ENCODE data around the gene SEC14L2. TPM values are rescaled to one million over a fixed set of nuclear protein-coding genes. Genes with fewer than 3 reads are reported as not detected.

The SEC14L2 gene
- total RNA-seq, 1 experiment from 2014 or later = 8.2 TPM

DNA sequence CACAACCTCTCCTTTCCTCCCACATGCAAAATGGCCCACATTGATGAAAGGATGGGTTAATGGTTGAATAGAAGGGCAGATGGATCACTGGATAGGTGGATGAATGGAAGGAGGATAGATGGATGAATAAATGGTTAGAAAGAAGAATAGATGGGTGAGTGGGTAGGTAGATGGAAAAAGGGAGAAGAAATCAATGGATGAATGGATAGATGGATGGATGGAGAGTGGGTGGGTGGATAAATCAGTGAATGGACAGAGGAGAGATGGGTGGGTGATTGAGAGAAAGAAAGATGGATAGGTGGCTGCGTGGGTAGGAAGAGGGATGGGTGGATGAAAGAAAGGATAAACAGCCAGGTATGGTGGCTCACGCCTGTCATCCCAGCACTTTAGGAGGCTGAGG, 73.8 kb downstream of the SEC14L2 start:
- no peak overlapping the region for H3K4me2 ChIP-seq (ENCODE audit: insufficient read depth, insufficient read length, low read length)
- no peak overlapping the region for H3K27ac ChIP-seq (ENCODE audit: insufficient read length, low read depth, low read length)
- H3K9me3 Mint-ChIP-seq = no peaks in the 10 kb centered on the region; a peak in 1 of 5 replicates
- no peak overlapping the region for H3K27ac Mint-ChIP-seq
- H3K14ac ChIP-seq (ENCODE audit: insufficient read depth, low read length) = no peak overlapping the region
- no peak overlapping the region for H2BK20ac ChIP-seq (ENCODE audit: low read depth, low read length, poor library complexity, severe bottlenecking)
- DNase-seq = no peak
- peaks cover 0 to 3% of the 10 kb centered on the region in 2 experiments; a peak in 1 of 4 replicates for H3K4me1 Mint-ChIP-seq
- no peak overlapping the region for H2BK120ac ChIP-seq (ENCODE audit: low read depth, low read length, poor library complexity, severe bottlenecking)
- H4K8ac ChIP-seq (replicated peaks; ENCODE audit: insufficient read length, low read depth, low read length) = no peak overlapping the region
- H4K20me1 ChIP-seq (ENCODE audit: control insufficient read depth, insufficient read depth, insufficient read length) = no peaks in the 10 kb centered on the region
- no peak overlapping the region for H2BK12ac ChIP-seq (ENCODE audit: insufficient read length, low read depth, low read length)
- H3K79me2 ChIP-seq (ENCODE audit: insufficient read depth, low read length) = no peaks in the 10 kb centered on the region
- H3K27me3 Mint-ChIP-seq (ENCODE audit: low read depth) = peaks cover 40% of the 10 kb centered on the region
- WGBS (ENCODE audit: extremely low coverage, insufficient read length, low lambda C conversion rate) = 100% methylated on average over 1 of the region's 2 CpGs
- H3K4me1 ChIP-seq (ENCODE audit: insufficient read depth, low read length) = no peaks in the 10 kb centered on the region
- no peak overlapping the region for H2BK5ac ChIP-seq (ENCODE audit: insufficient read length, low read length)
- H3T11ph ChIP-seq (ENCODE audit: low read length) = no peak overlapping the region
- H3K4ac ChIP-seq (ENCODE audit: low read depth, low read length) = no peak overlapping the region
- H3K56ac ChIP-seq (ENCODE audit: insufficient read length, low read depth, low read length) = no peak overlapping the region
- H3K4me3 Mint-ChIP-seq = no peak overlapping the region; a peak in 1 of 5 replicates
- H3K23ac ChIP-seq (ENCODE audit: insufficient read length, low read depth, low read length) = no peak overlapping the region
- H4K91ac ChIP-seq (ENCODE audit: insufficient read length, low read depth, low read length) = no peak overlapping the region
- no peaks in the 10 kb centered on the region for H3K79me1 ChIP-seq (ENCODE audit: insufficient read depth, low read depth, low read length, poor library complexity, severe bottlenecking)
- H2BK15ac ChIP-seq (ENCODE audit: low read depth, low read length) = no peak overlapping the region
- no peaks in the 10 kb centered on the region for H3K23me2 ChIP-seq (ENCODE audit: insufficient read length, low read depth, low read length, poor library complexity, severe bottlenecking)
- no peaks in the 10 kb centered on the region for H3K36me3 Mint-ChIP-seq (ENCODE audit: insufficient read depth in 1 of 3, low read depth in 3 of 3)
- H3K27me3 ChIP-seq (ENCODE audit: insufficient read depth, low read length) = no peaks in the 10 kb centered on the region
- no peak overlapping the region for H2AK5ac ChIP-seq (ENCODE audit: insufficient read length, low read length)
- no peak overlapping the region for H4K5ac ChIP-seq (ENCODE audit: insufficient read length, low read depth, low read length)
- H2AFZ ChIP-seq (ENCODE audit: low read length) = no peak overlapping the region
- no peak overlapping the region for H3K9ac ChIP-seq (ENCODE audit: extremely low read depth, insufficient read length, low read length)
- H3K18ac ChIP-seq (ENCODE audit: insufficient read length, low read depth, low read length) = no peak overlapping the region
- TF ChIP-seq, protein P1, sequence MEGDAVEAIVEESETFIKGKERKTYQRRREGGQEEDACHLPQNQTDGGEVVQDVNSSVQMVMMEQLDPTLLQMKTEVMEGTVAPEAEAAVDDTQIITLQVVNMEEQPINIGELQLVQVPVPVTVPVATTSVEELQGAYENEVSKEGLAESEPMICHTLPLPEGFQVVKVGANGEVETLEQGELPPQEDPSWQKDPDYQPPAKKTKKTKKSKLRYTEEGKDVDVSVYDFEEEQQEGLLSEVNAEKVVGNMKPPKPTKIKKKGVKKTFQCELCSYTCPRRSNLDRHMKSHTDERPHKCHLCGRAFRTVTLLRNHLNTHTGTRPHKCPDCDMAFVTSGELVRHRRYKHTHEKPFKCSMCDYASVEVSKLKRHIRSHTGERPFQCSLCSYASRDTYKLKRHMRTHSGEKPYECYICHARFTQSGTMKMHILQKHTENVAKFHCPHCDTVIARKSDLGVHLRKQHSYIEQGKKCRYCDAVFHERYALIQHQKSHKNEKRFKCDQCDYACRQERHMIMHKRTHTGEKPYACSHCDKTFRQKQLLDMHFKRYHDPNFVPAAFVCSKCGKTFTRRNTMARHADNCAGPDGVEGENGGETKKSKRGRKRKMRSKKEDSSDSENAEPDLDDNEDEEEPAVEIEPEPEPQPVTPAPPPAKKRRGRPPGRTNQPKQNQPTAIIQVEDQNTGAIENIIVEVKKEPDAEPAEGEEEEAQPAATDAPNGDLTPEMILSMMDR (conservative IDR thresholded peaks at IDR 0.05) = no peak
- no peaks in the 10 kb centered on the region for H3K9me3 ChIP-seq (ENCODE audit: control insufficient read depth, low read depth, low read length)
